ENCODE results near the gene KRT25. TPM values are rescaled to one million over a fixed set of nuclear protein-coding genes. Genes with fewer than 3 reads are reported as not detected.
A peak's percentile ranks its signal among the peaks of the same experiment; 100 is the strongest.

The KRT25 gene
- not detected for total RNA-seq (ENCODE audit: unreplicated experiment)
- long read RNA-seq: 0 reads

DNA sequence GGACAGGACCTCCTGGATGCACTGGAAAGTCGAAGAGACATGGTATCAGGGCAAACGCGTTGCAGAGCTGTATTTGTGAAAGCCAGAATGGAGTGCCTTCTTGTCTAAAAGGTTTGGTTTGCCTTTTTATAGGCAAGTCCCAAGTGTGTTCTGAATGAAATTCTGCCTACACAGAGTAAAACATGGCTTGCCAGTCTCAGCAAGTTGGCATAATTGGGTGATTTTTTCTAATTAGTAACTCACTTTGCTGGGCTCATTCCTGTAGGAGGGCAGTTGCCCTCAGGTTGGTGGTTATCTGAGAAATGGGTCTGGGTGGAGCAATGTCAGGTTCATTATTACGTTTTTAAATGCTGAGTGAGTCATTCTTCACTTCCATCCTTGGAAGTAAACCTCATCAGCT lies at the start of gene KRT25:
Gene KRT25 (minus strand): TSS at position 101 of the 400 bp plus-strand sequence. CDS start 60 bp downstream, at position 41.
- Mint-ChIP-seq H3K36me3 (ENCODE audit: low read depth, unreplicated experiment) (no peaks in the 10 kb centered on the region), H3K27ac (ENCODE audit: unreplicated experiment) (no peak within 1 kb of the TSS), H3K4me3 (ENCODE audit: unreplicated experiment) (no peak within 1 kb of the TSS), H3K4me1 (ENCODE audit: unreplicated experiment) (no peaks in the 10 kb centered on the region), H3K9me3 (ENCODE audit: unreplicated experiment) (no peaks in the 10 kb centered on the region), H3K27me3 (ENCODE audit: unreplicated experiment) (no peaks in the 10 kb centered on the region)
- TF ChIP-seq, protein P1, sequence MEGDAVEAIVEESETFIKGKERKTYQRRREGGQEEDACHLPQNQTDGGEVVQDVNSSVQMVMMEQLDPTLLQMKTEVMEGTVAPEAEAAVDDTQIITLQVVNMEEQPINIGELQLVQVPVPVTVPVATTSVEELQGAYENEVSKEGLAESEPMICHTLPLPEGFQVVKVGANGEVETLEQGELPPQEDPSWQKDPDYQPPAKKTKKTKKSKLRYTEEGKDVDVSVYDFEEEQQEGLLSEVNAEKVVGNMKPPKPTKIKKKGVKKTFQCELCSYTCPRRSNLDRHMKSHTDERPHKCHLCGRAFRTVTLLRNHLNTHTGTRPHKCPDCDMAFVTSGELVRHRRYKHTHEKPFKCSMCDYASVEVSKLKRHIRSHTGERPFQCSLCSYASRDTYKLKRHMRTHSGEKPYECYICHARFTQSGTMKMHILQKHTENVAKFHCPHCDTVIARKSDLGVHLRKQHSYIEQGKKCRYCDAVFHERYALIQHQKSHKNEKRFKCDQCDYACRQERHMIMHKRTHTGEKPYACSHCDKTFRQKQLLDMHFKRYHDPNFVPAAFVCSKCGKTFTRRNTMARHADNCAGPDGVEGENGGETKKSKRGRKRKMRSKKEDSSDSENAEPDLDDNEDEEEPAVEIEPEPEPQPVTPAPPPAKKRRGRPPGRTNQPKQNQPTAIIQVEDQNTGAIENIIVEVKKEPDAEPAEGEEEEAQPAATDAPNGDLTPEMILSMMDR (IDR thresholded peaks at IDR 0.05; ENCODE audit: unreplicated experiment): no peak
- no peak for DNase-seq (ENCODE audit: low spot score)

- Mint-ChIP-seq H3K36me3 (ENCODE audit: low read depth, unreplicated experiment) (no peaks in the 10 kb centered on the region), H3K4me3 (ENCODE audit: unreplicated experiment) (no peak overlapping the region), H3K4me1 (ENCODE audit: unreplicated experiment) (no peaks in the 10 kb centered on the region), H3K27me3 (ENCODE audit: unreplicated experiment) (peaks cover 3% of the 10 kb centered on the region), H3K27ac (ENCODE audit: unreplicated experiment) (no peak overlapping the region), H3K9me3 (ENCODE audit: unreplicated experiment) (no peaks in the 10 kb centered on the region)
- TF ChIP-seq, protein P1 (IDR thresholded peaks at IDR 0.05; ENCODE audit: unreplicated experiment): peak; percentile 83
- peak; percentile 83 for DNase-seq (ENCODE audit: low spot score)
Observed at GRCh38 chr17:40803617-40804082, 48.5 kb upstream of the KRT25 start.

DNA sequence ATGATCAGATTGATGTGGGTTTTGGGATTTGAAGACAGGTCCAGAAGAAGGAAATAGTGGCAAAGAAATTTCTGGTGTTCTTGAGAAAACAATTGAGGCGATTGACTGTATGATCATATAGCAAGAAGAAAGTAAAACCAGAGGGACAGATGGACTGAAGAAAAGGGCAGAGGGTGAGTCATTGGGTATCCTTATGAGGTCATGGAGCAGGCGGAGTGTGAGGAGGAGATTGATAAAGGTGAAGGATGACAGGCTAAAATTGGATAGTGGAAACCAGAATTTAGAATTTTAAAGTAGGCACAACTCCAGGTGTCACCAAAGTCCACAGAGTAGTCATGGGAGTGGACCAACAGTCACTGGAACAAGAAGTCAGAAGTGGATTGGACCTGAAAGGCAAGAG lies 46.0 kb upstream of the KRT25 start:
- Mint-ChIP-seq H3K9me3 (ENCODE audit: unreplicated experiment) (no peaks in the 10 kb centered on the region), H3K27me3 (ENCODE audit: unreplicated experiment) (peaks cover under 1% of the 10 kb centered on the region), H3K27ac (ENCODE audit: unreplicated experiment) (no peak overlapping the region), H3K36me3 (ENCODE audit: low read depth, unreplicated experiment) (no peaks in the 10 kb centered on the region), H3K4me1 (ENCODE audit: unreplicated experiment) (peaks cover 4% of the 10 kb centered on the region), H3K4me3 (ENCODE audit: unreplicated experiment) (no peak overlapping the region)
- TF ChIP-seq, protein P1 (IDR thresholded peaks at IDR 0.05; ENCODE audit: unreplicated experiment): no peak
- no peak for DNase-seq (ENCODE audit: low spot score)

DNA sequence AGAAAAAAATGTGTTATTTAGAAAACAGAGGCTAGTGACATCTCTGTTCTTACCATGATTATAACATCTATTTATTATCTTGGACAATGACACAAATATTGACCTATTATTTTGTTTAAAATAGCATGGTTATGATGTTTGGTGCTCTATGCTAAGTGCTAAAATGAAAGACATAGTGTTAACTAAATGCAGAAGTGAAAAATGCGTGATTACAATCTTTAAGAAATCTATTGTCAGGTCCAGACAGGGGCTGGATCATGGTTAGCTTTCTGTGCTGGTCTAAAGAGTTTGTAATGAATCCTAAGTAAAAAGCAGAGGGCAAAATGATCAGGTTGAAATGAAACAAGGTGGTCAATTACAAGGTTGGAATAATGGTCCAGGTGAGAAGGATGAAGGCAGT lies 45.2 kb upstream of the KRT25 start:
- Mint-ChIP-seq H3K27me3 (ENCODE audit: unreplicated experiment) (no peaks in the 10 kb centered on the region), H3K4me3 (ENCODE audit: unreplicated experiment) (no peak overlapping the region), H3K36me3 (ENCODE audit: low read depth, unreplicated experiment) (no peaks in the 10 kb centered on the region), H3K27ac (ENCODE audit: unreplicated experiment) (no peak overlapping the region), H3K9me3 (ENCODE audit: unreplicated experiment) (no peaks in the 10 kb centered on the region), H3K4me1 (ENCODE audit: unreplicated experiment) (peaks cover 4% of the 10 kb centered on the region)
- TF ChIP-seq, protein P1 (IDR thresholded peaks at IDR 0.05; ENCODE audit: unreplicated experiment): no peak
- no peak for DNase-seq (ENCODE audit: low spot score)

- H3K4me1 Mint-ChIP-seq (ENCODE audit: unreplicated experiment): peaks cover 4% of the 10 kb centered on the region
- H3K9me3 Mint-ChIP-seq (ENCODE audit: unreplicated experiment): no peaks in the 10 kb centered on the region
- TF ChIP-seq, protein P1 (IDR thresholded peaks at IDR 0.05; ENCODE audit: unreplicated experiment): no peak
- DNase-seq (ENCODE audit: low spot score): no peak
- no peaks in the 10 kb centered on the region for H3K27me3 Mint-ChIP-seq (ENCODE audit: unreplicated experiment)
- H3K4me3 Mint-ChIP-seq (ENCODE audit: unreplicated experiment): no peak within 1 kb of the TSS
- no peaks in the 10 kb centered on the region for H3K36me3 Mint-ChIP-seq (ENCODE audit: low read depth, unreplicated experiment)
- H3K27ac Mint-ChIP-seq (ENCODE audit: unreplicated experiment): no peak within 1 kb of the TSS
Observed at GRCh38 chr17:40799859-40800258, 44.7 kb upstream of the KRT25 start, which contains the start of gene KRT28. Gene KRT28 (minus strand): TSS chr17:40799959. CDS start chr17:40799893, 66 bp downstream.

Data from endothelial cell (in vitro differentiated cells).